Measurements from ENCODE around the gene RYR2.

DNA sequence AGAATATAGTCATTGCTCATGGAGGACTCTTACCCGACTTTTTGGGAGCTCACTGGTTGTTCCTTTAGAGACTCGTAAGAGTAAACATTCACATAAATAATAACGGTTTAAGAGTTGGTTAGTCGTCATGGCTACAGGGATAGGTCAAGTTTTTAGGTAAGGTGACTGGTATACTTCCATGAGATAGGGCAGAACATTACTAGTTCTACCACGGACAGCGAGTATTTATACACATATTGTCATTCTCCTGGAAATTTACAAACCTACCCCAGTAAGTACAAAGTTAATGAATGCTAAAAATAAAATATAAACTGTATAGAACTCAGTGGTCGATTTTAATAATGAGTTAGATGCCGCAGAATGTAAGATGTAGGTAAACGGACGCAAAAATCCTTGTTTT lies 1.2 kb upstream of the RYR2 start:
- no peak for TF ChIP-seq MAFK (IDR thresholded peaks at IDR 0.05; ENCODE audit: partially characterized antibody)
- no peak for TF ChIP-seq CBX8 (IDR thresholded peaks at IDR 0.05)
- no peak for TF ChIP-seq POLR2A (IDR thresholded peaks at IDR 0.05; ENCODE audit: low read length)
- no peak for TF ChIP-seq SREBF2 (IDR thresholded peaks at IDR 0.05)
- TF ChIP-seq, protein P1, sequence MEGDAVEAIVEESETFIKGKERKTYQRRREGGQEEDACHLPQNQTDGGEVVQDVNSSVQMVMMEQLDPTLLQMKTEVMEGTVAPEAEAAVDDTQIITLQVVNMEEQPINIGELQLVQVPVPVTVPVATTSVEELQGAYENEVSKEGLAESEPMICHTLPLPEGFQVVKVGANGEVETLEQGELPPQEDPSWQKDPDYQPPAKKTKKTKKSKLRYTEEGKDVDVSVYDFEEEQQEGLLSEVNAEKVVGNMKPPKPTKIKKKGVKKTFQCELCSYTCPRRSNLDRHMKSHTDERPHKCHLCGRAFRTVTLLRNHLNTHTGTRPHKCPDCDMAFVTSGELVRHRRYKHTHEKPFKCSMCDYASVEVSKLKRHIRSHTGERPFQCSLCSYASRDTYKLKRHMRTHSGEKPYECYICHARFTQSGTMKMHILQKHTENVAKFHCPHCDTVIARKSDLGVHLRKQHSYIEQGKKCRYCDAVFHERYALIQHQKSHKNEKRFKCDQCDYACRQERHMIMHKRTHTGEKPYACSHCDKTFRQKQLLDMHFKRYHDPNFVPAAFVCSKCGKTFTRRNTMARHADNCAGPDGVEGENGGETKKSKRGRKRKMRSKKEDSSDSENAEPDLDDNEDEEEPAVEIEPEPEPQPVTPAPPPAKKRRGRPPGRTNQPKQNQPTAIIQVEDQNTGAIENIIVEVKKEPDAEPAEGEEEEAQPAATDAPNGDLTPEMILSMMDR (IDR thresholded peaks at IDR 0.05) = no peak
- TF ChIP-seq EP300 (IDR thresholded peaks at IDR 0.05) = no peak
- no peak for TF ChIP-seq KDM1A (IDR thresholded peaks at IDR 0.05; ENCODE audit: low read depth)
- no peak for TF ChIP-seq CEBPB (IDR thresholded peaks at IDR 0.05)
- no peak for TF ChIP-seq POLR2AphosphoS2 (conservative IDR thresholded peaks at IDR 0.05; ENCODE audit: low read length)
- TF ChIP-seq, protein P2, sequence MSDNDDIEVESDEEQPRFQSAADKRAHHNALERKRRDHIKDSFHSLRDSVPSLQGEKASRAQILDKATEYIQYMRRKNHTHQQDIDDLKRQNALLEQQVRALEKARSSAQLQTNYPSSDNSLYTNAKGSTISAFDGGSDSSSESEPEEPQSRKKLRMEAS (IDR thresholded peaks at IDR 0.05) = no peak
- TF ChIP-seq RAD21 (conservative IDR thresholded peaks at IDR 0.05 in 1 of 2, IDR thresholded peaks at IDR 0.05 in 1 of 2) = no peak

Measured in A549 (cell line).